Stimulated activated CD4-positive, alpha-beta T cell treated with anti-CD3 and anti-CD28 coated beads, TNF-alpha, amount 100 ng/mL, for 1 hour (primary cell): ENCODE results near the gene SPATA33.
"Not testable (repeated sequence)": the region's sequence is repeated elsewhere in the genome, so short reads cannot be mapped to it uniquely, and the experiment has no call there.

Source experiments
- DNase-seq, 3 donors: peaks; one replicate each; pipeline ENCODE4 v3.0.0-alpha.2; 2020; ENCODE audit warnings: low read depth in 3 of 3, low spot score in 1 of 3

Gene SPATA33

GRCh38 chr16:89658221-89658879 lies 714 bp downstream of the SPATA33 start:
- no peak for DNase-seq

- no peak for DNase-seq
These were observed 2.5 kb downstream of the SPATA33 start for GRCh38 chr16:89660146-89660545.

DNA sequence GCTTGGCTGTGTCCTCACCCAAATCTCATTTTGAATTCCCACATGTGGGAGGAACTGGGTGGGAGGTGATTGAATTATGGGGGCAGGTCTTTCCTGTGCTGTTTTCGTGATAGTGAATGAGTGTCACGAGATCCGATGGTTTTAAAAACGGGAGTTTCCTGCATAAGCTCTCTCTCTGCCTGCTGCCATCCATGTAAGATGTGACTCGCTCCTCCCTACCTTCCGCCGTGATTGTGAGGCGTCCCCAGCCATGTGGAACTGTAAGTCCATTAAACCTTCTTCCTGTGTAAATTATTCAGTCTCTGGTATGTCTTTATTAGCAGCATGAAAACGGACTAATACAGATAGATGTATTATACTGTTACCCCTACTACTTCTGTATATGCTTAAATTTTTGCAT lies 3.6 kb downstream of the SPATA33 start:
- DNase-seq = no peak

DNA sequence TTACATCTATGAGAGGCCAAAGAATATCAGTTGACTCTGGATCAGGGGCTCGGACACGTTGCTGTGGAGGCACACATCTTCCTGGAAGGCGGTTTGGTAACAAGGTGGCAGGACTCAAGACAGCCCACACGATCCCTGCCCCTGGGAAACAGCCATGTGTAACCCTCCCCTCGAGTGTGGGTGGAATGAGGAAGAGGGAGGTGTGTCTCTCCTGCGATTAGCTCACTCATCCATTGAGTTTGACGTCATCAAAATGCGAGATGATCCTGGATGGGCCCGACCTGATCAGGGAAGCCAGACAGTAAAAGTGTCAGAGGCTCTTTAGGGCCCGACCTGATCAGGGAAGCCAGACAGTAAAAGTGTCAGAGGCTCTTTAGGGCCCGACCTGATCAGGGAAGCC lies 6.6 kb downstream of the SPATA33 start:
- not testable (repeated sequence) for DNase-seq

- not testable (repeated sequence) for DNase-seq
These were observed 9.4 kb downstream of the SPATA33 start for GRCh38 chr16:89667000-89667399.

DNA sequence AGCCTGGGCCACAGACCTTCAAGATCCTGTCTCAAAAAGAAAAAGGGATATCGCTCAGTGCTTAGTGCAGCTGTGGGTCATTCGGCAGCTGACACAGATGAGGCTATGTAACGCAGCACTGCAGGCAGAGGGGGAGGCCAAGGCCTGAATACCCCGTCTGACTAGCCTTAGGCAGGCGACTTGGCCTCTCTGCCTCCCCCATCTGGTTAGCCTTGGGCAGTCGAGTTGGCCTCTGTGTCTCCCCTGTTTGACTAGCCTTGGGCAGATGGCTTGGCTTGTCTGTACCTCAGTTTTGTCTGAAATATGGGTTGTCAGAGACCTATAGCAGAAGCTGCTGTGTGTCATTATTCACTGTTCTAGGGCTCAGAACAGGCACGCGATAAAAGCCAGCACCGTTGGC lies 10.0 kb downstream of the SPATA33 start:
- no peak for DNase-seq

DNA sequence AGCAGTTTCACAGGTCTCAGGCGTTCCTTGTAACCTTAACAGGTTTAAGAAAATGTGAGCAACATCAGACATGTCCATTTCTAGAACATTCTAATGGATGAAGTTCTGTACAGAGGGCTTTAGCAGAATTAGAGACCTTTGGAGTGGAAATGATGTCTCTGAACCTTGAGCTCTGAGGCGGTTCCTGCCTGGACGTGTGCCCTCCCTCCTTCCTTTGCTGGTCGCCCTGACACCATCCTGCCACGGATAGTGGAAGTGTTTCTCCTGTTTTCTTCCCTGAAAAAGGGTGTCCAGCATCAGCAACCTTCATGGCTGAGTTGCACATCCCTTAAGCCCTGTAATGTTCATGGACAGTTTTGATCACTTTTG lies 11.1 kb downstream of the SPATA33 start:
- DNase-seq = no peak

DNA sequence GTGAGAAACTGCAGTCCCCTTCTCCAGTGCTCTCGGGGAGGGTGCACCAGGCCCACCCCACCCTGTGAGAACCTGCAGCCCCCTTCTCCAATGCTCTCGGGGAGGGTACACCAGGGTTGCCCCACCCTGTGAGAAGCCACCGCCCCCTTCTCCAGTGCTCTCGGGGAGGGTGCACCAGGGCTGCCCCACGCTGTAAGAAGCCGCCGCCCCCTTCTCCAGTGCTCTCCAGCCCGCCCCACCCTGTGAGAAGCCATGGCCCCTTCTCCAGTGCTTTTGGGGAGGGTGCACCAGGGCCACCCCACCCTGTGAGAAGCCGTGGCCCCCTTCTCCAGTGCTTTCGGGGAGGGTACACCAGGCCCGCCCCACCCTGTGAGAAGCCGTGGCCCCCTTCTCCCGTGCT lies 12.1 kb downstream of the SPATA33 start:
- no peak for DNase-seq

GRCh38 chr16:89670496-89671431 lies 13.1 kb downstream of the SPATA33 start:
- DNase-seq = no peak

GRCh38 chr16:89671565-89671964 lies 13.9 kb downstream of the SPATA33 start:
- not testable (repeated sequence) for DNase-seq

GRCh38 chr16:89672177-89672941 lies 14.7 kb downstream of the SPATA33 start:
- DNase-seq = no peak

- DNase-seq = no peak
These were observed 20.6 kb downstream of the SPATA33 start for GRCh38 chr16:89678258-89678657.

DNA sequence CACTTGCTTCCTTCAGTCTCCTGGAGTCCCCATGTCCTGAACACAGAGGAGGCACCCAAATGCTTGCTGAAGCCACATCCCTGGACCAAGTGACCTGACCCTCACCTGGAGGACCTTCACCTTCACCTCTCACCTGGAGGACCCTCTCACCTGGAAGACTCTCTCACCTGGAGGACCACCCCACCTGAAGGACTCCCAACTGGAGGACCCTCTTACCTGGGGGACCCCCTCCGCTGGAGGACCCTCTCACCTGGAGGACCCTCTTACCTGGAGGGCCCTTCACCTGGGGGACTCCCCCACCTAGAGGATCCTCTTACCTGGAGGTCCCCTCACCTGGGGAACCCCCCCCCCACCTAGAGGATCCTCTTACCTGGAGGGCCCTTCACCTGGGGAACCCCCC lies 28.3 kb downstream of the SPATA33 start:
- no peak for DNase-seq

GRCh38 chr16:89686520-89687091 lies 29.0 kb downstream of the SPATA33 start, which contains the start of gene CDK10:
CDK10 (plus strand) TSS chr16:89686689; CDS start chr16:89686711, 22 bp downstream.
- DNase-seq = peak; percentile 68 to 92 (median 83)

DNA sequence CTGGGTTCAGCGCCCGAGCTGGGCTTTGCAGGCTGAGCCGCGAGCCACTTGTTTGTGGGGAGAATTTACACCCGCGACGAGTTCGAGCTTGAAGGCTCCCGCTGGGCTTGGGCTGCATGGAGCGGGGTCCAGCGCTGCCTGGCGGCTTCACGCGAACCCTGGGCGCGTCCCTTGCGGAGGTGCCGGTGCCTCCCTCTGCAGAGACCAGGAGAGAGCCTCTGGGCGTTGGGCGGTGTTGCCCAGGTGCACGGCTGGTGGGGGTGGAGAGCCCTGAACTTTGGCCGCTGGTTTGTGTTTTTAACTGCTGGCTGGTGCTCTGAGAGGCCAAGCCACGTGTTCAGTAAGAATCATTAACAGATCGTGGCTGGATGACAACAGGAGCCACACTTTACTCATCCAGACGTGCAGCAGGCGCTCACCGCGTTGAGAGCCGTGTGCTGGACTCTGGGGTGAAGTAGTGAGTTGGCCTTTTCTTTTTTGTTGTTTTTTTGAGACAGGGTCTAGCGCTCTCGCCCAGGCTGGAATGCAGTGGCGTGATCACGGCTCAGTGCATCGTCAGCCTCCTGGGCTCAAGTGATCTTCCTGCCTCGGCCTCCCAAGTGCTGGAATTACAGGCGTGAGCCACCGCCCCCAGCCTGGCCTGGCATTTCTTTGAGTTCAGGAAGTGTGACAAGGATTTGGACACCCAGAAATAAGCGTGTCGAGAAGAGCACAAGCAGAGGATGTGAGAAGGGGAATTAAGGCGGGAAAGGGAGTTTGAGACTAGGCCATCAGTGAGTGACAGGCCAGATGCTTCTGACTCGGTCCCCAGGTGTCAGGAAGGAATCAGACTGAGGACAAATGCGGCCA lies 29.7 kb downstream of the SPATA33 start:
- DNase-seq = no peak

DNA sequence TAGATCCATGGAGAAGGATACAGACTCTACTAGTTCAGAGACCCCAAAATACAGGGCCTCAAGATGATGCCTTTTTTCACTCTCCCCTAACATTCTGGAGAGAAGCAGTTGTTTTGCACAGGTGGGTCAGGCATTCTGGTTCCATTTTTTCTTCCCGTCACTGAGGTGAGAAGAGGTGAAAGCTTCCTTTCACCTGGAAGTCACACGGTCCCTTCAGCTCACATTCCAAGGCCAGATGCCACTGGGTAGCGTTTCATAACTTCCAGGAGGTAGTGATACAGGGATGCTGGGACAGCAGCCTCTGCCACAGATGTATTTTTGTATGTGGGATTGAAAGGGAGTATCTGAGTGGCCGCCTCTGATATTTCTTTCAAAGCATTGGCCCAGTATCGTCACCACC lies 30.8 kb downstream of the SPATA33 start:
- DNase-seq = no peak

- no peak for DNase-seq
These were observed 31.5 kb downstream of the SPATA33 start for GRCh38 chr16:89689142-89689541.

DNA sequence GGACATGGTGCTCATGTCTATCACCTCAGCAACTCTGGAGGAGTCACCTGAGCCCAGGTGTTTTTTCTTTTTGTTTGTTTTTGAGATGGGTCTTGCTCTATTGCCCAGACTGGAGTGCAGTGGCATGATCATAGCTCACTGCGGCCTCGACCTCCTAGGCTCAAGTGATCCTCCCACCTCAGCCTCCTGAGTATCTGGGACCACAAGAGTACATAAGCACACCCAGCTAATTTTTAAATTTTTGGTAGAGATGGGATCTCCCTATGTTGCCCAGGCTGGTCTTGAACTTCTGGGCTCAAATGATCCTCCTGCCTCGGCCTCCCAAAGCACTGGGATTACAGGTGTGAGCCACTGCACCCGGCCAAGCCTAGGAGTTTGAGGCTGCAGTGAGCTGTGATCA lies 32.0 kb downstream of the SPATA33 start:
- DNase-seq = not testable (repeated sequence)

- no peak for DNase-seq
These were observed 32.8 kb downstream of the SPATA33 start for GRCh38 chr16:89690392-89690901.
